Small intestine (tissue), 7 donors: Measurements from ENCODE around the gene MARK2. TPM values are rescaled to one million over a fixed set of nuclear protein-coding genes. Genes with fewer than 3 reads are reported as not detected.
A peak's percentile ranks its signal among the peaks of the same experiment; 100 is the strongest.
"Not testable (repeated sequence)": the region's sequence is repeated elsewhere in the genome, so short reads cannot be mapped to it uniquely, and the experiment has no call there.

Source experiments
- DNase-seq, 2 donors: peaks; one replicate each; pipeline versions ENCODE4 v3.0.0 to v3.0.0-alpha.2; 2013
- FAIRE-seq: peaks from 2 replicates; lab custom pipeline; 2012; peaks lifted over from hg19 to GRCh38; lab: Jason Lieb, UNC
- H3K27ac ChIP-seq, 3 donors: one replicate each; pipeline ENCODE4 v1.5.1; 2013; ENCODE audit warnings: low read length in 2 of 3, mild to moderate bottlenecking in 2 of 3, control low read depth in 1 of 3, inconsistent platforms in 1 of 3, low read depth in 1 of 3, moderate library complexity in 1 of 3
- H3K27me3 ChIP-seq, 3 donors: one replicate each; pipeline ENCODE4 v1.6.1; 2013; ENCODE audit warnings: low read length in 3 of 3, inconsistent platforms in 1 of 3; ENCODE audit not compliant: control insufficient read depth in 3 of 3, insufficient read depth in 3 of 3
- H3K36me3 ChIP-seq, 3 donors: one replicate each; pipeline ENCODE4 v1.6.1; 2013; ENCODE audit warnings: low read length in 3 of 3, inconsistent platforms in 1 of 3, low read depth in 1 of 3, mild to moderate bottlenecking in 1 of 3, moderate library complexity in 1 of 3; ENCODE audit not compliant: control insufficient read depth in 3 of 3, insufficient read depth in 2 of 3
- H3K4me1 ChIP-seq, 3 donors: one replicate each; pipeline ENCODE4 v1.6.1; 2013; ENCODE audit warnings: low read length in 2 of 3, inconsistent platforms in 1 of 3, low read depth in 1 of 3, mild to moderate bottlenecking in 1 of 3, moderate library complexity in 1 of 3; ENCODE audit not compliant: control insufficient read depth in 3 of 3, insufficient read depth in 2 of 3
- H3K4me3 ChIP-seq, 3 donors: one replicate each; pipeline ENCODE4 v1.5.1; 2013; ENCODE audit warnings: low read length in 3 of 3, control low read depth in 1 of 3, inconsistent platforms in 1 of 3, low read depth in 1 of 3, mild to moderate bottlenecking in 1 of 3, moderate library complexity in 1 of 3
- H3K9me3 ChIP-seq, 2 donors: one replicate each; pipeline ENCODE4 v1.6.1; 2013; ENCODE audit warnings: low read depth in 1 of 2, low read length in 1 of 2; ENCODE audit not compliant: control insufficient read depth in 2 of 2, insufficient read depth in 1 of 2
- WGBS, 3 donors: extraction: QIAGEN DNeasy Blood & Tissue Kit; methylation state at CpG; one replicate each; pipeline ENCODE4 v1.1.7; 2013; 5-methylcytosine and 5-hydroxymethylcytosine counted together
- polyA plus RNA-seq, 4 donors: library from polyadenylated mRNA; stranded (reverse) in 3 of 4; unstranded in 1 of 4; fragments of 200-250 nt in 3 of 4; fragments of 120-200 nt in 1 of 4; gene quantifications; one replicate each; pipeline versions ENCODE4 v1.2.1 to v1.2.3, GENCODE V29; 2013
- donor health status: healthy with polysubstance abuse.
- donor health status: control.
- donor health status: control.
- donor health status: Bipolar disorder and iron deficiency.
- donor health status: healthy.

The MARK2 gene
- polyA plus RNA-seq, 4 donors = 25.9 to 44.8 (median 28.1) TPM

GRCh38 chr11:63850920-63851319 is 12.0 kb downstream of the MARK2 start:
- peak; percentile 54 to 71 for DNase-seq
- Histone ChIP-seq H3K9me3 (no peaks in the 10 kb centered on the region), H3K4me3 (peak overlapping the region in 1 of 3 donors; percentile 1), H3K27me3 (no peaks in the 10 kb centered on the region), H3K4me1 (peaks cover 4 to 46% (median 11%) of the 10 kb centered on the region in 3 donors), H3K36me3 (peaks cover 0 to 38% (median 0%) of the 10 kb centered on the region in 3 donors), H3K27ac (peak overlapping the region; percentile 12 to 87 (median 77))
- no peak for FAIRE-seq
- 38 to 60% (median 43%) methylated on average over 5 of the region's 5 CpGs for WGBS, 3 donors

GRCh38 chr11:63851364-63851763 is 12.5 kb downstream of the MARK2 start:
- 9 to 35% (median 9%) methylated on average over 2 of the region's 2 CpGs for WGBS, 3 donors
- no peak for FAIRE-seq
- peak; percentile 43 to 49 for DNase-seq
- Histone ChIP-seq H3K4me3 (peak overlapping the region in 1 of 3 donors; percentile 1), H3K9me3 (peaks cover 0 to 1% of the 10 kb centered on the region in 2 donors), H3K27me3 (no peaks in the 10 kb centered on the region), H3K4me1 (peaks cover 4 to 49% (median 11%) of the 10 kb centered on the region in 3 donors), H3K36me3 (peaks cover 0 to 34% (median 0%) of the 10 kb centered on the region in 3 donors), H3K27ac (peak overlapping the region; percentile 58 to 87 (median 77))

- no peaks in the 10 kb centered on the region for H3K27me3 ChIP-seq
- DNase-seq (peak in 1 of 2 donors; percentile 24), FAIRE-seq (no peak)
- H3K36me3 ChIP-seq = peaks cover 0 to 36% (median 0%) of the 10 kb centered on the region in 3 donors
- H3K9me3 ChIP-seq = peaks cover 0 to 3% of the 10 kb centered on the region in 2 donors
- H3K4me1 ChIP-seq = peaks cover 8 to 50% (median 11%) of the 10 kb centered on the region in 3 donors
- WGBS, 3 donors = 75 to 87% (median 78%) methylated on average over 3 of the region's 3 CpGs
- H3K4me3 ChIP-seq = no peak overlapping the region
- no peak overlapping the region for H3K27ac ChIP-seq
These were observed 14.6 kb downstream of the MARK2 start for GRCh38 chr11:63853476-63853875.

GRCh38 chr11:63854696-63855095 is 15.8 kb downstream of the MARK2 start:
- FAIRE-seq = no peak
- no peaks in the 10 kb centered on the region for H3K27me3 ChIP-seq
- peaks cover 0 to 35% (median 0%) of the 10 kb centered on the region in 3 donors for H3K36me3 ChIP-seq
- peaks cover 10 to 62% (median 11%) of the 10 kb centered on the region in 3 donors for H3K4me1 ChIP-seq
- H3K4me3 ChIP-seq = no peak overlapping the region
- WGBS, 3 donors = 95 to 100% (median 100%) methylated on average over 4 of the region's 4 CpGs
- DNase-seq = no peak
- peaks cover 0 to 3% of the 10 kb centered on the region in 2 donors for H3K9me3 ChIP-seq
- H3K27ac ChIP-seq = peak overlapping the region in 1 of 3 donors; percentile 82

- Histone ChIP-seq H3K27me3 (no peaks in the 10 kb centered on the region), H3K4me1 (peaks cover 5 to 60% (median 6%) of the 10 kb centered on the region in 3 donors), H3K36me3 (peaks cover 0 to 41% (median 0%) of the 10 kb centered on the region in 3 donors), H3K9me3 (peaks cover 0 to 3% of the 10 kb centered on the region in 2 donors), H3K27ac (peak overlapping the region; percentile 2 to 86 (median 77)), H3K4me3 (no peak overlapping the region)
- 5 to 40% (median 18%) methylated on average over 2 of the region's 2 CpGs for WGBS, 3 donors
- DNase-seq (peak; percentile 91 to 92), FAIRE-seq (no peak)
These were observed 17.1 kb downstream of the MARK2 start for GRCh38 chr11:63855975-63856374.

GRCh38 chr11:63858628-63859550 is 20.0 kb downstream of the MARK2 start:
- peak; percentile 70 to 94 for DNase-seq
- FAIRE-seq = no peak
- Histone ChIP-seq H3K27ac (peak overlapping the region; percentile 9 to 90 (median 77)), H3K4me3 (no peak overlapping the region), H3K9me3 (peaks cover 0 to 3% of the 10 kb centered on the region in 2 donors), H3K36me3 (peaks cover 0 to 61% (median 0%) of the 10 kb centered on the region in 3 donors), H3K27me3 (no peaks in the 10 kb centered on the region), H3K4me1 (peaks cover 4 to 61% (median 11%) of the 10 kb centered on the region in 3 donors)
- WGBS, 3 donors = 74 to 80% (median 79%) methylated on average over 11 of the region's 11 CpGs

GRCh38 chr11:63862923-63863322 is 24.0 kb downstream of the MARK2 start:
- DNase-seq = peak; percentile 55 to 88

GRCh38 chr11:63863620-63864019 is 24.7 kb downstream of the MARK2 start:
- Histone ChIP-seq H3K4me1 (peaks cover 8 to 61% (median 16%) of the 10 kb centered on the region in 3 donors), H3K36me3 (peaks cover 0 to 58% (median 0%) of the 10 kb centered on the region in 3 donors)
- whole genome bisulfite sequencing, 3 donors = 95 to 96% (median 96%) methylated on average over 6 of the region's 6 CpGs
- not testable (repeated sequence) for FAIRE-seq, DNase-seq, H3K27me3 ChIP-seq, H3K27ac ChIP-seq, H3K9me3 ChIP-seq, H3K4me3 ChIP-seq

More at GRCh38 chr11:63862923-63863322, 24.0 kb downstream of the MARK2 start:
- H3K9me3 ChIP-seq = no peaks in the 10 kb centered on the region
- H3K27ac ChIP-seq = peak overlapping the region; percentile 16 to 74 (median 29)
- WGBS, 3 donors = 11 to 21% (median 13%) methylated on average over 4 of the region's 4 CpGs
- H3K27me3 ChIP-seq = no peaks in the 10 kb centered on the region
- FAIRE-seq = no peak
- H3K4me1 ChIP-seq = peaks cover 8 to 63% (median 16%) of the 10 kb centered on the region in 3 donors
- peaks cover 0 to 57% (median 0%) of the 10 kb centered on the region in 3 donors for H3K36me3 ChIP-seq
- no peak overlapping the region for H3K4me3 ChIP-seq
